ENCODE data around the gene SHISA5.

- TF ChIP-seq CTCF (conservative IDR thresholded peaks at IDR 0.05; ENCODE audit: low read depth, low read length) (no peak), USF2 (IDR thresholded peaks at IDR 0.05; ENCODE audit: low read depth, low read length) (no peak), RFX5 (IDR thresholded peaks at IDR 0.05; ENCODE audit: low read depth, low read length) (no peak), SMC3 (IDR thresholded peaks at IDR 0.05; ENCODE audit: low read depth, low read length) (no peak), POLR2A (IDR thresholded peaks at IDR 0.05; ENCODE audit: low read depth, low read length) (no peak), BHLHE40 (IDR thresholded peaks at IDR 0.05; ENCODE audit: low read depth, low read length) (no peak), MXI1 (IDR thresholded peaks at IDR 0.05; ENCODE audit: borderline replicate concordance, low read depth, low read length) (no peak), MAZ (IDR thresholded peaks at IDR 0.05; ENCODE audit: borderline replicate concordance, low read depth, low read length) (no peak), CEBPB (IDR thresholded peaks at IDR 0.05; ENCODE audit: low read depth, low read length) (no peak)
These were observed 27.4 kb downstream of the SHISA5 start for GRCh38 chr3:48476426-48477053.
